ENCODE data around the gene BTBD16.

DNA sequence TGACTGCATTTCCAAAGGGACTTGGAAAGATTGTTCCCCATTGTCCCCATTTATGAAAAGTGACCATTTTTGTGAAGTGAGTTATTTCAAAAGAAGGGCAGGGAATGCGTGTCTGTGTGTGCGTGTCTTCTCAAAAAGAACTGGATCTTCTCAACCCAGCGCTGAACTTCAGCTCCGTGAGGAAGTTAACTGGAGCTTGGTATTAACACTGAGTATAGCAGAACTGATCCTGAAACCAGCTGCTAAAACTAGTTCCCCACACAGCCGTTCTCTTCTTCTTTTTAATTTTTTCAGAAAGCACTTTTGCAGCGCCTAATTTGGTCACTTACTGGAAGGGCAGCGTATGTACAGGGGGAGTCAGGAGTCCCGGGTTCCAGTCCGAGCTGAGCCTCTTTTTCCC, 57.6 kb downstream of the BTBD16 start:
- TF ChIP-seq, protein P1, sequence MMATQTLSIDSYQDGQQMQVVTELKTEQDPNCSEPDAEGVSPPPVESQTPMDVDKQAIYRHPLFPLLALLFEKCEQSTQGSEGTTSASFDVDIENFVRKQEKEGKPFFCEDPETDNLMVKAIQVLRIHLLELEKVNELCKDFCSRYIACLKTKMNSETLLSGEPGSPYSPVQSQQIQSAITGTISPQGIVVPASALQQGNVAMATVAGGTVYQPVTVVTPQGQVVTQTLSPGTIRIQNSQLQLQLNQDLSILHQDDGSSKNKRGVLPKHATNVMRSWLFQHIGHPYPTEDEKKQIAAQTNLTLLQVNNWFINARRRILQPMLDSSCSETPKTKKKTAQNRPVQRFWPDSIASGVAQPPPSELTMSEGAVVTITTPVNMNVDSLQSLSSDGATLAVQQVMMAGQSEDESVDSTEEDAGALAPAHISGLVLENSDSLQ (IDR thresholded peaks at IDR 0.05): no peak
- no peak for TF ChIP-seq NFRKB (IDR thresholded peaks at IDR 0.05)
- TF ChIP-seq BHLHE40 (IDR thresholded peaks at IDR 0.05; ENCODE audit: borderline replicate concordance): no peak
- no peak for TF ChIP-seq TARDBP (IDR thresholded peaks at IDR 0.05)

Measured in HEK293T (cell line).